WTC11 (cell line): ENCODE measurements around the gene AXIN2.

Experiments used
- FOXJ3 ChIP-seq: sonication (generic); formaldehyde crosslinking; IDR thresholded peaks from 2 replicates; pipeline ENCODE4 v1.9.0; 2021; ENCODE audit warnings: missing genetic modification reagents, mild to moderate bottlenecking, borderline replicate concordance
- TF ChIP-seq, protein P1 (sequence below): fragments of 200-600 bp; IDR thresholded peaks from 2 replicates; pipeline ENCODE4 v1.8.0; 2022; ENCODE audit warnings: antibody characterized with exemption
- TF ChIP-seq, protein P2 (sequence below): sonication (generic); formaldehyde crosslinking; IDR thresholded peaks from 2 replicates; pipeline ENCODE4 v1.8.1; 2023; ENCODE audit warnings: mild to moderate bottlenecking, moderate library complexity, missing genetic modification reagents
- TF ChIP-seq, protein P3 (sequence below): sonication (generic); formaldehyde crosslinking; conservative IDR thresholded peaks from 2 replicates; pipeline ENCODE4 v1.8.1; 2022; ENCODE audit warnings: mild to moderate bottlenecking, missing genetic modification reagents
- TF ChIP-seq, protein P4 (sequence below): sonication (generic); formaldehyde crosslinking; IDR thresholded peaks from 2 replicates; pipeline ENCODE4 v1.8.1; 2023; ENCODE audit warnings: mild to moderate bottlenecking, missing genetic modification reagents
- TF ChIP-seq, protein P5 (sequence below): fragments of 250-450 bp; sonication (Bioruptor Pico); IDR thresholded peaks from 2 replicates; pipeline ENCODE4 v1.9.0; 2021; ENCODE audit warnings: mild to moderate bottlenecking

DNA sequence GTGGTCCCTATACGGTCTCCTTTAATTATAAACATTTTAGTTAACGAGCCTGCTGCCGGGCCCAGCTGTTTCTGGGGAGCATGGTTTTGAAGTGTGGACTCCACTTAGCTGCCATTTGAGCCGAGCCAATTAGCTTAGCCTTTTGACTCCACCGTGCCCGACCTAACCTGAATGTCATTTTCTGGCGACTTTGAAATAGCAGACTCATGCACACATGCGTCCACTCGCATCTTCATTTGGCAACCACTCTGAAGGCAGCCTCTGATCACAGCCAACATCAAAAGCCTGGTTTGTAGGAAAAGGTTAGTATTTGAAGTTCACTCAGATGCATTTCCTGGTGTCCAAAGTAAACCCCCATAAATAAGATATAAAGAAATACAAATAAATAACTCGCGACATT is 16.8 kb downstream of the AXIN2 start:
- TF ChIP-seq, protein P1, sequence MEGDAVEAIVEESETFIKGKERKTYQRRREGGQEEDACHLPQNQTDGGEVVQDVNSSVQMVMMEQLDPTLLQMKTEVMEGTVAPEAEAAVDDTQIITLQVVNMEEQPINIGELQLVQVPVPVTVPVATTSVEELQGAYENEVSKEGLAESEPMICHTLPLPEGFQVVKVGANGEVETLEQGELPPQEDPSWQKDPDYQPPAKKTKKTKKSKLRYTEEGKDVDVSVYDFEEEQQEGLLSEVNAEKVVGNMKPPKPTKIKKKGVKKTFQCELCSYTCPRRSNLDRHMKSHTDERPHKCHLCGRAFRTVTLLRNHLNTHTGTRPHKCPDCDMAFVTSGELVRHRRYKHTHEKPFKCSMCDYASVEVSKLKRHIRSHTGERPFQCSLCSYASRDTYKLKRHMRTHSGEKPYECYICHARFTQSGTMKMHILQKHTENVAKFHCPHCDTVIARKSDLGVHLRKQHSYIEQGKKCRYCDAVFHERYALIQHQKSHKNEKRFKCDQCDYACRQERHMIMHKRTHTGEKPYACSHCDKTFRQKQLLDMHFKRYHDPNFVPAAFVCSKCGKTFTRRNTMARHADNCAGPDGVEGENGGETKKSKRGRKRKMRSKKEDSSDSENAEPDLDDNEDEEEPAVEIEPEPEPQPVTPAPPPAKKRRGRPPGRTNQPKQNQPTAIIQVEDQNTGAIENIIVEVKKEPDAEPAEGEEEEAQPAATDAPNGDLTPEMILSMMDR: no peak
- no peak for TF ChIP-seq FOXJ3 (CRISPR knock-in tag)
- TF ChIP-seq, protein P2, sequence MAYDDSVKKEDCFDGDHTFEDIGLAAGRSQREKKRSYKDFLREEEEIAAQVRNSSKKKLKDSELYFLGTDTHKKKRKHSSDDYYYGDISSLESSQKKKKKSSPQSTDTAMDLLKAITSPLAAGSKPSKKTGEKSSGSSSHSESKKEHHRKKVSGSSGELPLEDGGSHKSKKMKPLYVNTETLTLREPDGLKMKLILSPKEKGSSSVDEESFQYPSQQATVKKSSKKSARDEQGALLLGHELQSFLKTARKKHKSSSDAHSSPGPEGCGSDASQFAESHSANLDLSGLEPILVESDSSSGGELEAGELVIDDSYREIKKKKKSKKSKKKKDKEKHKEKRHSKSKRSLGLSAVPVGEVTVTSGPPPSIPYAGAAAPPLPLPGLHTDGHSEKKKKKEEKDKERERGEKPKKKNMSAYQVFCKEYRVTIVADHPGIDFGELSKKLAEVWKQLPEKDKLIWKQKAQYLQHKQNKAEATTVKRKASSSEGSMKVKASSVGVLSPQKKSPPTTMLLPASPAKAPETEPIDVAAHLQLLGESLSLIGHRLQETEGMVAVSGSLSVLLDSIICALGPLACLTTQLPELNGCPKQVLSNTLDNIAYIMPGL: no peak
- TF ChIP-seq, protein P3, sequence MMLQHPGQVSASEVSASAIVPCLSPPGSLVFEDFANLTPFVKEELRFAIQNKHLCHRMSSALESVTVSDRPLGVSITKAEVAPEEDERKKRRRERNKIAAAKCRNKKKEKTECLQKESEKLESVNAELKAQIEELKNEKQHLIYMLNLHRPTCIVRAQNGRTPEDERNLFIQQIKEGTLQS (CRISPR knock-in tag): no peak
- TF ChIP-seq, protein P4, sequence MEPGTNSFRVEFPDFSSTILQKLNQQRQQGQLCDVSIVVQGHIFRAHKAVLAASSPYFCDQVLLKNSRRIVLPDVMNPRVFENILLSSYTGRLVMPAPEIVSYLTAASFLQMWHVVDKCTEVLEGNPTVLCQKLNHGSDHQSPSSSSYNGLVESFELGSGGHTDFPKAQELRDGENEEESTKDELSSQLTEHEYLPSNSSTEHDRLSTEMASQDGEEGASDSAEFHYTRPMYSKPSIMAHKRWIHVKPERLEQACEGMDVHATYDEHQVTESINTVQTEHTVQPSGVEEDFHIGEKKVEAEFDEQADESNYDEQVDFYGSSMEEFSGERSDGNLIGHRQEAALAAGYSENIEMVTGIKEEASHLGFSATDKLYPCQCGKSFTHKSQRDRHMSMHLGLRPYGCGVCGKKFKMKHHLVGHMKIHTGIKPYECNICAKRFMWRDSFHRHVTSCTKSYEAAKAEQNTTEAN (CRISPR knock-in tag): no peak
- TF ChIP-seq, protein P5, sequence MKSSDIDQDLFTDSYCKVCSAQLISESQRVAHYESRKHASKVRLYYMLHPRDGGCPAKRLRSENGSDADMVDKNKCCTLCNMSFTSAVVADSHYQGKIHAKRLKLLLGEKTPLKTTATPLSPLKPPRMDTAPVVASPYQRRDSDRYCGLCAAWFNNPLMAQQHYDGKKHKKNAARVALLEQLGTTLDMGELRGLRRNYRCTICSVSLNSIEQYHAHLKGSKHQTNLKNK: no peak
